ENCODE data around the gene PALLD.

- TF ChIP-seq GTF2F1 (IDR thresholded peaks at IDR 0.05; ENCODE audit: borderline replicate concordance, low read depth, low read length) (no peak), CBX8 (IDR thresholded peaks at IDR 0.05; ENCODE audit: borderline replicate concordance, low read depth, low read length) (no peak), RAD21 (IDR thresholded peaks at IDR 0.05 in 1 of 2, conservative IDR thresholded peaks at IDR 0.05 in 1 of 2; ENCODE audit: low read depth in 2 of 2, low read length in 2 of 2) (no peak), SIN3A (conservative IDR thresholded peaks at IDR 0.05 in 1 of 2, IDR thresholded peaks at IDR 0.05 in 1 of 2; ENCODE audit: low read depth in 1 of 2, low read length in 2 of 2) (no peak), MAFK (IDR thresholded peaks at IDR 0.05; ENCODE audit: low read depth, low read length) (no peak), CTCF (IDR thresholded peaks at IDR 0.05; ENCODE audit: control extremely low read depth in 1 of 3, insufficient read depth in 1 of 3, low read depth in 1 of 3, low read length in 3 of 3) (no peak), CREB1 (IDR thresholded peaks at IDR 0.05) (no peak), POLR2A (IDR thresholded peaks at IDR 0.05; ENCODE audit: control extremely low read depth in 1 of 2, low read depth in 2 of 2, low read length in 2 of 2) (no peak), POLR2AphosphoS5 (IDR thresholded peaks at IDR 0.05; ENCODE audit: low read depth, low read length) (no peak), ZNF274 (IDR thresholded peaks at IDR 0.05; ENCODE audit: borderline replicate concordance, extremely low read depth, low read length) (no peak)
These were observed 90.7 kb downstream of the PALLD start for GRCh38 chr4:168587411-168588125.

Measured in H1 (cell line).